ENCODE measurements around the gene GTF2F2.

GTF2F2 gene

GRCh38 chr13:45300190-45300985 lies 180.1 kb downstream of the GTF2F2 start:
- DNase-seq (ENCODE audit: low spot score), result no peak

- no peak for DNase-seq (ENCODE audit: low spot score)
Observed at GRCh38 chr13:45301263-45301662, 181.0 kb downstream of the GTF2F2 start.

- no peak for DNase-seq (ENCODE audit: low spot score)
Observed at GRCh38 chr13:45302507-45302906, 182.2 kb downstream of the GTF2F2 start.

- DNase-seq (ENCODE audit: low spot score), result no peak
Observed at GRCh38 chr13:45303026-45303425, 182.7 kb downstream of the GTF2F2 start.

- no peak for DNase-seq (ENCODE audit: low spot score)
Observed at GRCh38 chr13:45303866-45304265, 183.6 kb downstream of the GTF2F2 start.

- no peak for DNase-seq (ENCODE audit: low spot score)
Observed at GRCh38 chr13:45305079-45305478, 184.8 kb downstream of the GTF2F2 start.

- no peak for DNase-seq (ENCODE audit: low spot score)
Observed at GRCh38 chr13:45306966-45307365, 186.7 kb downstream of the GTF2F2 start.

GRCh38 chr13:45310341-45311131 lies 190.2 kb downstream of the GTF2F2 start:
- no peak for DNase-seq (ENCODE audit: low spot score)

GRCh38 chr13:45314822-45315221 lies 194.5 kb downstream of the GTF2F2 start:
- no peak for DNase-seq (ENCODE audit: low spot score)

- DNase-seq (ENCODE audit: low spot score), result no peak
Observed at GRCh38 chr13:45315520-45316167, 195.3 kb downstream of the GTF2F2 start.

GRCh38 chr13:45316338-45316737 lies 196.0 kb downstream of the GTF2F2 start:
- DNase-seq (ENCODE audit: low spot score), result no peak

GRCh38 chr13:45316996-45317395 lies 196.7 kb downstream of the GTF2F2 start:
- DNase-seq (ENCODE audit: low spot score), result no peak

- no peak for DNase-seq (ENCODE audit: low spot score)
Observed at GRCh38 chr13:45320876-45321629, 200.7 kb downstream of the GTF2F2 start.

- DNase-seq (ENCODE audit: low spot score), result peak; percentile 81
Observed at GRCh38 chr13:45325806-45326205, 205.5 kb downstream of the GTF2F2 start.

GRCh38 chr13:45327253-45327955 lies 207.1 kb downstream of the GTF2F2 start:
- no peak for DNase-seq (ENCODE audit: low spot score)

- peak; percentile 45 for DNase-seq (ENCODE audit: low spot score)
Observed at GRCh38 chr13:45328661-45329111, 208.4 kb downstream of the GTF2F2 start.

GRCh38 chr13:45331123-45331619 lies 210.9 kb downstream of the GTF2F2 start:
- DNase-seq (ENCODE audit: low spot score), result no peak

- no peak for DNase-seq (ENCODE audit: low spot score)
Observed at GRCh38 chr13:45331692-45332035, 211.4 kb downstream of the GTF2F2 start.

- DNase-seq (ENCODE audit: low spot score), result peak; percentile 76
Observed at GRCh38 chr13:45332036-45332830, 211.9 kb downstream of the GTF2F2 start.

- no peak for DNase-seq (ENCODE audit: low spot score)
Observed at GRCh38 chr13:45332831-45333219, 212.5 kb downstream of the GTF2F2 start.
